ENCODE results near the gene PYCARD.
"Not testable (repeated sequence)": the region's sequence is repeated elsewhere in the genome, so short reads cannot be mapped to it uniquely, and the experiment has no call there.

The PYCARD gene

GRCh38 chr16:31196324-31197088 is 6.1 kb downstream of the PYCARD start:
- Histone ChIP-seq H3K36me3 (ENCODE audit: control insufficient read depth, insufficient read depth, low read length, severe bottlenecking) (peaks cover 64% of the 10 kb centered on the region), H3K9me3 (ENCODE audit: control insufficient read depth, low read length) (no peaks in the 10 kb centered on the region), H3K4me3 (ENCODE audit: low read length) (no peak overlapping the region), H3K27me3 (replicated peaks; ENCODE audit: control insufficient read depth, insufficient read depth, low read length) (no peaks in the 10 kb centered on the region), H3K9ac (ENCODE audit: low read length) (no peak overlapping the region), H3K4me1 (ENCODE audit: control insufficient read depth, insufficient read depth, low read length) (peaks cover 25% of the 10 kb centered on the region)
- DNase-seq (ENCODE audit: low read depth) = no peak

DNA sequence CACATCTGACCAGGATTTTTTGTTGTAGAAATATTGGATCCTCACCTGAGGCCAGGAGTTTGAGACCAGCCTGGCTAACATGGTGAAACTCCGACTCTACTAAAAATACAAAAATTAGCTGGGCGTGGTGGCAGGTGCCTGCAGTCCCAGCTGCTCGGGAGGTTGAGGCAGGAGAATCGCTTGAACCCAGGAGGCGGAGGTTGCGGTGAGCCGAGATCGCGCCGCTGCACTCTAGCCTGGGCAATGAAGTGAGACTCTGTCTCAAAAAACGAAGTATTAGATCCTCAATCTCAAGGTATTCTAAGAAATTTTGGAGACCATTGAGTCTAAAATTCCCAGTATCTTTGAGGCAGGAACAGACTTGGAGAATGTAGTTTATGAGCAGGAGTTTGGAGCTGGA is 6.7 kb downstream of the PYCARD start:
- not testable (repeated sequence) for H3K4me3 ChIP-seq (ENCODE audit: low read length); H3K9me3 ChIP-seq (ENCODE audit: control insufficient read depth, low read length); H3K9ac ChIP-seq (ENCODE audit: low read length); H3K27me3 ChIP-seq (replicated peaks; ENCODE audit: control insufficient read depth, insufficient read depth, low read length); DNase-seq (ENCODE audit: low read depth)
- Histone ChIP-seq H3K4me1 (ENCODE audit: control insufficient read depth, insufficient read depth, low read length) (peaks cover 19% of the 10 kb centered on the region), H3K36me3 (ENCODE audit: control insufficient read depth, insufficient read depth, low read length, severe bottlenecking) (peaks cover 71% of the 10 kb centered on the region)

DNA sequence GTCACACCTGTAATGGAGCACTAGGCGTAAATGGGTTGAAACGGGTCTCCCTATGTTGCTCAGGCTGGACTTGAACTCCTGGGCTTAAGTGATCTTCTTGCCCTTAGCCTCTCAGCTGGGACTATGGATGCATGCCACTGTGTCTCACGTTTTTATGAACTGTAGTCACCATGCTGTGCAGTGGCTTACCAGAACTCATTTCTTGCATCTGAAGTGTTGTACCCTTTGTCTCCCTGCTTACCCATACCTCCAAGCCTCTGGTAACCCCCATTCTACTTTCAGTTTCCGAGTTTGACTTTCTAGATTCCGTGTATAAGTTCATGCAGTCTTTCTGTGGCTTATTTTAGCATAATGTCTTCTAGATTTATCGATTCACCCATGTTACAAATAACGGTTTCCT is 7.7 kb downstream of the PYCARD start:
- Histone ChIP-seq H3K36me3 (ENCODE audit: control insufficient read depth, insufficient read depth, low read length, severe bottlenecking) (peaks cover 80% of the 10 kb centered on the region), H3K9ac (ENCODE audit: low read length) (no peak overlapping the region), H3K4me3 (ENCODE audit: low read length) (no peak overlapping the region), H3K27me3 (replicated peaks; ENCODE audit: control insufficient read depth, insufficient read depth, low read length) (no peaks in the 10 kb centered on the region), H3K4me1 (ENCODE audit: control insufficient read depth, insufficient read depth, low read length) (peaks cover 12% of the 10 kb centered on the region), H3K9me3 (ENCODE audit: control insufficient read depth, low read length) (no peaks in the 10 kb centered on the region)
- DNase-seq (ENCODE audit: low read depth) = no peak

- H3K9ac ChIP-seq (ENCODE audit: low read length) = no peak overlapping the region
- no peaks in the 10 kb centered on the region for H3K9me3 ChIP-seq (ENCODE audit: control insufficient read depth, low read length)
- no peak overlapping the region for H3K4me3 ChIP-seq (ENCODE audit: low read length)
- peaks cover 83% of the 10 kb centered on the region for H3K36me3 ChIP-seq (ENCODE audit: control insufficient read depth, insufficient read depth, low read length, severe bottlenecking)
- H3K4me1 ChIP-seq (ENCODE audit: control insufficient read depth, insufficient read depth, low read length) = peaks cover 12% of the 10 kb centered on the region
- DNase-seq (ENCODE audit: low read depth) = no peak
- H3K27me3 ChIP-seq (replicated peaks; ENCODE audit: control insufficient read depth, insufficient read depth, low read length) = no peaks in the 10 kb centered on the region
Observed at GRCh38 chr16:31193874-31194273, 8.7 kb downstream of the PYCARD start.

GRCh38 chr16:31192856-31193642 is 9.5 kb downstream of the PYCARD start:
- peaks cover 4% of the 10 kb centered on the region for H3K4me1 ChIP-seq (ENCODE audit: control insufficient read depth, insufficient read depth, low read length)
- peaks cover 91% of the 10 kb centered on the region for H3K36me3 ChIP-seq (ENCODE audit: control insufficient read depth, insufficient read depth, low read length, severe bottlenecking)
- no peaks in the 10 kb centered on the region for H3K27me3 ChIP-seq (replicated peaks; ENCODE audit: control insufficient read depth, insufficient read depth, low read length)
- H3K4me3 ChIP-seq (ENCODE audit: low read length) = no peak overlapping the region
- no peak overlapping the region for H3K9ac ChIP-seq (ENCODE audit: low read length)
- H3K9me3 ChIP-seq (ENCODE audit: control insufficient read depth, low read length) = no peaks in the 10 kb centered on the region
- peak; percentile 0 for DNase-seq (ENCODE audit: low read depth)

GRCh38 chr16:31191697-31192428 is 10.7 kb downstream of the PYCARD start:
- no peak for DNase-seq (ENCODE audit: low read depth)
- Histone ChIP-seq H3K4me1 (ENCODE audit: control insufficient read depth, insufficient read depth, low read length) (no peaks in the 10 kb centered on the region), H3K36me3 (ENCODE audit: control insufficient read depth, insufficient read depth, low read length, severe bottlenecking) (peaks cover 100% of the 10 kb centered on the region), H3K27me3 (replicated peaks; ENCODE audit: control insufficient read depth, insufficient read depth, low read length) (no peaks in the 10 kb centered on the region), H3K9ac (ENCODE audit: low read length) (no peak overlapping the region), H3K4me3 (ENCODE audit: low read length) (no peak overlapping the region), H3K9me3 (ENCODE audit: control insufficient read depth, low read length) (no peaks in the 10 kb centered on the region)

- no peak for DNase-seq (ENCODE audit: low read depth)
- Histone ChIP-seq H3K27me3 (replicated peaks; ENCODE audit: control insufficient read depth, insufficient read depth, low read length) (no peaks in the 10 kb centered on the region), H3K4me1 (ENCODE audit: control insufficient read depth, insufficient read depth, low read length) (no peaks in the 10 kb centered on the region), H3K4me3 (ENCODE audit: low read length) (no peak overlapping the region), H3K36me3 (ENCODE audit: control insufficient read depth, insufficient read depth, low read length, severe bottlenecking) (peaks cover 100% of the 10 kb centered on the region), H3K9ac (ENCODE audit: low read length) (no peak overlapping the region), H3K9me3 (ENCODE audit: control insufficient read depth, low read length) (no peaks in the 10 kb centered on the region)
Observed at GRCh38 chr16:31190818-31191444, 11.6 kb downstream of the PYCARD start.

DNA sequence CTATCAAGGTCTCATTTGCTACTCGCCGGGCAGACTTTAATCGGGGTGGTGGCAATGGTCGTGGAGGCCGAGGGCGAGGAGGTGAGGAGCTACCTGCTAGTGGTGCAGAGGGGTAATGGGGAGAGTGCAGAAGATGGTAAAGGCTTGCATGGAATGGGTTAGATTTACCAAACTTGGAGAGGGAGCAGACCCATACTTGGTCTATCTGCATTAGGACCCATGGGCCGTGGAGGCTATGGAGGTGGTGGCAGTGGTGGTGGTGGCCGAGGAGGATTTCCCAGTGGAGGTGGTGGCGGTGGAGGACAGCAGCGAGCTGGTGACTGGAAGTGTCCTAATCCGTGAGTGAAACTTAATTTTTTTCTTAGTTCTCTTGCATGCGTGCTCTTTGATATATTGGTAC is 12.5 kb downstream of the PYCARD start:
- H3K4me1 ChIP-seq (ENCODE audit: control insufficient read depth, insufficient read depth, low read length) = no peaks in the 10 kb centered on the region

DNA sequence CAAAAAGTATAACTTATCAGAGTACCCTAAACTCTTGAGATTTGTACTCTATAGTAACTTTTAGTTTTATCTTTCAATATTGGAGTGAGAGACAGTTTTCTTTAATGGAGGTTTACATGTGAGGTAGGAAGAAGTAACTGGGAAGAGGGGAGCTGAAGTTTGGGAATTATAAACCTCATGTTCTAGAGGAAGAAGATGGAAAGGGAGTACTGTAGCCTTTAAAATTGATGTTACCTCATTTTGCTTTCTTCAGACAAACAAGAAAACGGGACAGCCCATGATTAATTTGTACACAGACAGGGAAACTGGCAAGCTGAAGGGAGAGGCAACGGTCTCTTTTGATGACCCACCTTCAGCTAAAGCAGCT is 13.2 kb downstream of the PYCARD start:
- Histone ChIP-seq H3K4me1 (ENCODE audit: control insufficient read depth, insufficient read depth, low read length) (no peaks in the 10 kb centered on the region), H3K27me3 (replicated peaks; ENCODE audit: control insufficient read depth, insufficient read depth, low read length) (no peaks in the 10 kb centered on the region), H3K9ac (ENCODE audit: low read length) (no peak overlapping the region), H3K4me3 (ENCODE audit: low read length) (no peak overlapping the region), H3K9me3 (ENCODE audit: control insufficient read depth, low read length) (no peaks in the 10 kb centered on the region), H3K36me3 (ENCODE audit: control insufficient read depth, insufficient read depth, low read length, severe bottlenecking) (peaks cover 100% of the 10 kb centered on the region)
- DNase-seq (ENCODE audit: low read depth) = no peak

More for the DNA sequence above, 12.5 kb downstream of the PYCARD start:
- no peak for DNase-seq (ENCODE audit: low read depth)
- H3K9ac ChIP-seq (ENCODE audit: low read length) = no peak overlapping the region
- peaks cover 100% of the 10 kb centered on the region for H3K36me3 ChIP-seq (ENCODE audit: control insufficient read depth, insufficient read depth, low read length, severe bottlenecking)
- H3K27me3 ChIP-seq (replicated peaks; ENCODE audit: control insufficient read depth, insufficient read depth, low read length) = no peaks in the 10 kb centered on the region
- H3K9me3 ChIP-seq (ENCODE audit: control insufficient read depth, low read length) = no peaks in the 10 kb centered on the region
- H3K4me3 ChIP-seq (ENCODE audit: low read length) = no peak overlapping the region

GRCh38 chr16:31188450-31189411 is 13.8 kb downstream of the PYCARD start:
- Histone ChIP-seq H3K9me3 (ENCODE audit: control insufficient read depth, low read length) (no peaks in the 10 kb centered on the region), H3K9ac (ENCODE audit: low read length) (no peak overlapping the region), H3K4me1 (ENCODE audit: control insufficient read depth, insufficient read depth, low read length) (peaks cover 4% of the 10 kb centered on the region), H3K4me3 (ENCODE audit: low read length) (no peak overlapping the region), H3K36me3 (ENCODE audit: control insufficient read depth, insufficient read depth, low read length, severe bottlenecking) (peaks cover 100% of the 10 kb centered on the region), H3K27me3 (replicated peaks; ENCODE audit: control insufficient read depth, insufficient read depth, low read length) (no peaks in the 10 kb centered on the region)
- DNase-seq (ENCODE audit: low read depth) = no peak
